ENCODE data around the gene LAMA2.

GRCh38 chr6:129124347-129124746 lies 241.4 kb downstream of the LAMA2 start:
- TF ChIP-seq POLR2AphosphoS5 (IDR thresholded peaks at IDR 0.05; ENCODE audit: low read depth, low read length) (no peak), REST (IDR thresholded peaks at IDR 0.05; ENCODE audit: insufficient read depth in 1 of 2, low read depth in 2 of 2, low read length in 2 of 2) (no peak)

Data from PFSK-1 (cell line).